Lung microvascular endothelial cell (primary cell): ENCODE results near the gene PLPP2. TPM values are rescaled to one million over a fixed set of nuclear protein-coding genes. Genes with fewer than 3 reads are reported as not detected.

Source experiments
- DNase-seq, 2 donors: peaks; one replicate each; pipeline versions ENCODE4 v3.0.0 to v3.0.0-alpha.2; 2010; ENCODE audit warnings: low read depth in 2 of 2
- total RNA-seq: library from RNA; depleted of rRNA; stranded (reverse); fragments of >200 nt; gene quantifications from 2 replicates; pipeline ENCODE4 v1.2.1, GENCODE V29; 2014

Gene PLPP2
- total RNA-seq, result 31.6 and 36.1 TPM in 2 replicates

DNA sequence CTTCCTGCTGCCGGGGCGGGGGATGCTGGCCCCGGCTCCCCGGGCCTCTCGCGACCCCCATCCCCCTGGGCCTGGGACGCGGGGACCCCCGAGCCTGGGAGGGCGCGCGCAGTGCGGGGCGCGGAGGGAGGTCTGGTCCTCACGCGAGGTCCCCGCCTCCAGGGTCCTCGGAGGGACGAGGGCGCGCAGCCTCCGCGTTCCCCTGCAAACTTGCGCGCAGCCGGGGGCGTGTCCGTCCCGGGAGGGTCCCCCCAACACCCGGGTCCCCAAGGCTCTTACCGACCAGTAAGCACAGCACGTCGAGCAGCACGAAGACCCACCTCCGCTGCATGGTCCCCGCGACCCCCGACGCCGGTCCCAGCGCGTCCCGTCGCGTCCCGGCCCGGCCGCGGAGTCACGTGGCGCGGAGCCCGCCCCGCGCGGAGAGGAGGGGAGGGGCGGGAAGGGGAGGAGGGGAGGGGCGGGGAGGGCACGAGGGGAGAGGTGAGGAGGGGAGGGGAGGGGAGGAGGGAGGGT is at the start of gene PLPP2:
Gene PLPP2 (minus strand): TSS at position 398 of the 516 bp plus-strand sequence. CDS start 67 bp downstream, at position 331.
- peak in 1 of 2 donors; percentile 57 for DNase-seq

DNA sequence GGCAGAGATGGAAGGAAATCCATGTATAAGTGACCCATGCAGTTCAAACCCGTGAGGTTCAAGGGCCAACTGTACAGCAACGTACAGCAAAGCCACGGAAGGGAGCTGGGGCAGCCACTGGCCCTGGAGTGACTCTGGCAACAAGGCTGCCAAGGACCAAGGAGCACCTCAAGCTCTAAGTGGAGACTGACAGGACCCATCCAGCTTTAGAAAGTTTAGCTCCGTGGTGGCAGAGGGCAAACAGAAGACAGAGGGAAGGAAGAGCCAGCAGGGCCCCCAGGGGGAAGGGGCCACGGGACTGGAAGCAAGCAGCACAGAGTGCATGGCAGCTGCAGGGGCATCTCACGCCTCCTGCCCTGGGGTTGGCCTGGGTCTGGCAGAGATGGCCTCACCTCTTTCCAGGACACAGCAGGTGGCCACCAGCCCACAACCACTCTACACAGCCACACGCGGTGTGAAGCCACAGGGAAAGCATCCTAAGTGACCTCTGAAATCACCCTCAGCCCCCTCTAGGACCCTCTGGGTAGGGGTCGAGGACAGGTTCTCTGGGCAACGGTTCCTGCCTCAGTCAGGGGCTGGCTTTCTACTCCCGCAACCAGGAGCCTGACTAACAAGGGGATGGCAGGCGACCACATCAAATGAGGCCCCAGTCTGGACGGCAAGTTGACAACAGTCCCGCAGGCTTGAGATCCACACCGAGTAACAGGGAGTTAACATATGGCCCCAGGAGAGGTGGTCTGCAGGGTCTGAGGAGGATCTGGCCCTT is 49.6 kb upstream of the PLPP2 start:
- DNase-seq, result no peak

DNA sequence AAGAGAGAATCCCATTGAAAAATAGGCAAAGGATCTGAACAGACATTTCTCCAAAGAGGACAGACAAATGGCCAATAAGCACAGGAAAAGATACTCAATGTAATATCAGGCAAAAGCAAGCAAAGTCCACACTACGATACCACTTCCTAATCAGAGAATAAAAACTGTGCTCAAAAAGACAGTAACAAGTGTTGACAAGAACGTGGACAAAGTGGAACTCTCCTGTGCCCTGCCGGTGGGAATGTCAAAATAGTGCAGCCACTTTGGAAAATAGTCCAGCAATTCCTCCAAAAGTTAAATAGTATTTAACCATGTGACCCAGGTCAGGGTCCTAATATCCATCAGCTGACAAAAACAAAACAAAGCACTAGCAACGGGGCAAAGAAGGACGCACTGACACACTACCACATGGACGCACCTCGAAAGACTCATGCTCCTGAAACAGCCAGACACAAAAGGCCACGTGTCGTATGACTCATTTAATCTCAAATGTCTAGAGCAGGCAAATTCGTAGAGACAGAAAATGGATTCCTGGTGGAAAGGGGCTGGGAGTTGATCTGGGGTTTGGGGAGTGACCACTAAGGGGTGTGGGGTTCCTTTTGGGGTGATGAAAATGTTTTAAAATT is 48.2 kb upstream of the PLPP2 start:
- DNase-seq, result peak in 1 of 2 donors; percentile 78

- no peak for DNase-seq
These were observed 47.2 kb upstream of the PLPP2 start for GRCh38 chr19:338421-338820.

- DNase-seq, result no peak
These were observed 44.9 kb upstream of the PLPP2 start for GRCh38 chr19:336067-336614.

GRCh38 chr19:335486-336066 is 44.4 kb upstream of the PLPP2 start:
- no peak for DNase-seq

GRCh38 chr19:335072-335471 is 43.9 kb upstream of the PLPP2 start:
- no peak for DNase-seq

DNA sequence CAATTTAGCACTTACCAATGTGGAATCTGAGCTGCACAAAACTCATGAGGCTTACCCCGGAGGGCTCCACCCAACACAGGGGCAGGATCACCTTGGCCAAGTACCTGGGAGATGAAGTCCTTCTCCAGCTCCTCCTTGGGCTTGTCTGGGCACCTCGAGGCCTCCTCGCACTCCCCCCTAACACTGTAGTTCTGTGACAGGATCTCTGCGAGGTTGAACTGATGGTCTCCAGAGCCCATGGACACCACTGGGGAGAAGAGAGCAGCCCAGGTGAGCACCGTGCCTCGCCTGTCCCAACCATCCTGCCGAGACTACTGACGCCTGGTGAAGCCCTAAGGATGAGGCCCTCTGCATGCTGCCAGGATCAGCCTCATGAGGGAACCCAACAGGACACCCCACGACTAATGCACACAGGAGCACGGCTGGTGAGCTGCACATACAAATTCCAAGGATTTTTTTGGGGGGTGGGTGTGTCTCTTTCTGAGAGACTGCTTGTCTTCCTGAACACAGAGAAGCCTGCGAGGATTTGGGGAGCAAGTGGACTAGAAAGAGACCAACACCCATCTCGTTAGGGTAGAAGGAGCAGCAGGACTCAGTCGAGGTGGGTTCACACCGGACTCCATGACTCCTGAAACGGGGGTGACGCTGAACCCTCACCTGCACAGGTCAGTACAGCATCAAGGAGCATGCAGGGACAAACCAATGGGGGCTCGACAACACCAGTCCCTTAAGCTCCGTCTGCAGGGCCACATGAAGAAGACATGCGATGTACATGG is 43.3 kb upstream of the PLPP2 start:
- DNase-seq, result no peak

- DNase-seq, result no peak
These were observed 39.3 kb upstream of the PLPP2 start for GRCh38 chr19:330503-330902.

GRCh38 chr19:329876-330275 is 38.7 kb upstream of the PLPP2 start:
- no peak for DNase-seq

- DNase-seq, result no peak
These were observed 36.9 kb upstream of the PLPP2 start for GRCh38 chr19:328025-328505.

DNA sequence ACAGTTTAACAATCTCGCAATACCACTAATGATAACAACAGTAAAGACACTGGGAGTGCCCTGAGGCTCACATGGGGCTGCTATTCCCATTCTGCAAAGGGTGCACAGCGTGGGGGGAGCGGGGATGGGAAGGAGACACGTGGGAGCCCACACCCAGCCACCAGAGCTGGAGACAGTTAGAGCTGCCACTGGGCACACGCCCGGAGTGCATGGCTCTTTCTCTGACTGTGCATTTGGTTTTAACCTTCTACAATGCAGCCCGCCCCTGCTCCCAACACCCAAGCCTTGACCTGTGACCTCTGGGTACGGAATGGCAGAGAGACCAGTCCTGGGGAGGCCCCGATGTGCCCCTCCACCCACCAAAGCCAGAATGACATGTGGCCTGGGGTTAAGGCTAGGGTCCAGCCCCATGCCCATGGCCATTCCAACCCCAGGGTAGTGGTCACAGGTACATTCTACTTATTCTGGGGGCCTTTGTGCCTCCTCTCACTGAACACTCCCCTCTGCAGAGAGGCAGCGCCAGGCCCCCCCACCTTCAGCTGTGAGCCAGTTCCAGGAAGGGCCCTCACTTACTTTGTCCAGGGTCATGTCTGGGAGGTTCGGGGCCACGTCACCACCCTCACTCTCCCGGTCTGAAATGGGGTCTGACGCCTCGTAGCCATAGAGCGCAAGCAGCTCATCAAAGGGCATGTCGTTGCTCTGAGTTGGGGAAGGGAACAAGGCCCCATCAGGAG is 36.3 kb upstream of the PLPP2 start:
- DNase-seq, result no peak

GRCh38 chr19:326871-327270 is 35.7 kb upstream of the PLPP2 start:
- DNase-seq, result no peak

GRCh38 chr19:325937-326565 is 34.8 kb upstream of the PLPP2 start:
- no peak for DNase-seq

DNA sequence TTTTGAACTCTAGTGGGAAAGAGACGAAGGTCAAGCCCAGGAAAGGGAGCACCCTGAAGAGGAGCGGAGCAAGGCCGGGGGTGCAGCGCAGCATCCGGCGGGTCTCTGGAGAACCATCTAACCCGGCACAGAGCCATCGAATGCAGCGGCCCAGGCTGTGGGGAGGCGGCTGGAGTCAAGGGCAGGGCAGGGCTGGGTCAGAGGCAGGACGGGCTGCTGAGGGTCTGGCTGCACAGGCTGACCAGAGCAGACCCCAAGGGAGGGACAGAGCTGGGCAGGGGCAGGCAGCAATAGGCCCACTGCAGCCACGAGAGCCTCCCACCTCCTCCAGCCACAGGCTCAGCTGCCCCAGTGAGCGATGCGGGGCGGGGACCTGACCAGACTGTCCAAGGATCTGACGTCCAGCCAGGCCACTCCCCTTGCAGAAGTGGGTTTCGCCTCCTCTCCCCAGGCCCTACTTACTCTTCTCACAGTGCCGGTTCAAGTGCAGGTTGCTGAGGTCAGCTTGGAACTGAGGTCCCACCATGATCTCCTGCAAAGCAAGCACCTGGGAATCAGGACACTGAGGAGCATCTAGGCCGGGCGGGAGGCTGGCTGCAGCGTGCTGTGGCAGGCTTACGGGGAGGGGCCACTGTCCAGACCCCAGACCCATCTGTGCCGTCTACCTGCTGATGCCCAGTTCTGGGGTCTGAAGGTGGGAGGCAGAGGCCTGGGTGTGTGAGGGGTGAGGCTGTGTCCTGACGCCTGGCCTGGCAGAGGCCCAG is 34.2 kb upstream of the PLPP2 start:
- no peak for DNase-seq

DNA sequence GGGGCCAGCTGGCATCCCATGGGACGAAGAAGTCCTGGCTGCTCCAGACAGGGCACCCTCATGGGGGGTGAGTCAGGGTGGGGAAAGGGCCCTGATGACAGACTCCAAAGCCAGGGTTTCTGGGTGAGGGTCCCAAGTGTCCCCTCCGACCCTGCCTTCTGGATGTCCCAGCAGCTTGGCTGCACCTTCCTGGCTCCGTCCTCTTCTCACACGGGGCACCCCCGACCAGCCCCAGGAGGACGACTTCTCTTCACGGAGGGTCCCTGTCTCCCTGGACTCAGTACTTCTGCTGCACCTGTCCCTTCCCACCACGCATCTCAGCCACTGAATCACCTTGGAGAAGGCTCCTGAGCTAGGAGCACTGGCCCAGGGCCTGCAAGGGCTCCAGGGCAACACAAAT is 33.5 kb upstream of the PLPP2 start:
- DNase-seq, result no peak

DNA sequence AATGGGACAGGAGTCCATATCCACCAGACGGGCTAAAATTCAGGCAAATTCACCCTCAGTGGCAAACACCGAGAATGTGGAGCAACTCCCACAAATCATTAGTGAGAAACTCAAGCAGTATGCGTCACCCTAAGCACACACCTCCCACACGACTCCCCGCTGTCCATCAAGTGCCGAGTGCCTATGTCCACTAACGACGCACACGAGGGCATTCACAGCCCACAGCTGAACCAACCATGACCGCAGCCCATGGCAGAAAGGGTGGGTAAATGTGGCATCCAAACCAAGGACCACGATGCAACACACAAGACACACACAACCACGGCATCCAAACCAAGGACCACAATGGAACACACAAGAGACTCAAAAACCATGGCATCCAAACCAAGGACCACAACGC is 31.4 kb upstream of the PLPP2 start:
- DNase-seq, result no peak

- no peak for DNase-seq
These were observed 27.2 kb upstream of the PLPP2 start for GRCh38 chr19:318509-318774.

DNA sequence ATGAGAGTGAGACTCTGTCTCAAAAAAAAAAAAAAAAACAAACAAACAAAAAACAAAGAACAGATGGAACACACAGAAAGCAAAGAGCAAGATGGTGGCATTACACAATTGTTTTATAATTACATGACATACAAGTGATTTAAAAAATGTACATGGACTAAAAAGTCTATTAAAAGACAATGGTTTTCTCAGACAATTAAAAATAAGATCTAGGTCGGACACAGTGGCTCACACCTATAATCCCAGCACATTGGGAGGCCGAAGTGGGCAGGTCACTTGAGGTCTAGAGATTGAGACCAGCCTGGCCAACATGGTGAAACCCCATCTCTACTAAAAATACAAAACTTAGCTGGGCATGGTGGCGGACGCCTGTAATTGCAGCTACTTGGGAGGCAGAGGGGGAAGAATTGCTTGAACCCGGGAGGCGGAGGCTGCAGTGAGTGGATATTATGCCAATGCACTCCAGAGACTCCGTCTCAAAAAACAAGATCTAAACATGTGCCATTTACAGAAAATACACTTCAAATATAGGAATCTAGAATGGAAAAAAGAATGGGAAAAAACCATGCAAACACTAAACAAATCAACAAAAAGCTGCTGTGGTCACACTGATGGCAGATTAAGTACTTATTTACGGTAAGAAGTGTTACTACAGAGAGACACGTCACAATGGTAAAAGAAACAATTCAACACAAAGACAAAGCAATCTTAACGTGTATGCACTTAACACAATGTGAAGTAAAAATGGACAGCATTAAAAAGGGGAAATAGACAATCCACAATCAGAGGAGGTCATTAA is 26.7 kb upstream of the PLPP2 start:
- DNase-seq, result no peak
